NB4 (cell line): ENCODE data around the gene RAB6A.

ENCODE experiments used
- MAX ChIP-seq: IDR thresholded peaks from 2 replicates; pipeline ENCODE4 v1.6.1; 2011; ENCODE audit warnings: low read depth, low read length
- MYC ChIP-seq: IDR thresholded peaks from 2 replicates; pipeline ENCODE4 v1.6.1; 2011; ENCODE audit warnings: low read depth, low read length
- POLR2A ChIP-seq: IDR thresholded peaks from 2 replicates; pipeline ENCODE4 v1.6.1; 2011; ENCODE audit warnings: mild to moderate bottlenecking; ENCODE audit not compliant: insufficient read length; ENCODE audit errors: extremely low read depth
- TF ChIP-seq, protein P1 (sequence below): IDR thresholded peaks from one replicate; pipeline ENCODE4 v1.5.1; 2012; ENCODE audit warnings: low read depth, low read length

GRCh38 chr11:73693899-73694525, 66.9 kb downstream of the RAB6A start:
- TF ChIP-seq, protein P1, sequence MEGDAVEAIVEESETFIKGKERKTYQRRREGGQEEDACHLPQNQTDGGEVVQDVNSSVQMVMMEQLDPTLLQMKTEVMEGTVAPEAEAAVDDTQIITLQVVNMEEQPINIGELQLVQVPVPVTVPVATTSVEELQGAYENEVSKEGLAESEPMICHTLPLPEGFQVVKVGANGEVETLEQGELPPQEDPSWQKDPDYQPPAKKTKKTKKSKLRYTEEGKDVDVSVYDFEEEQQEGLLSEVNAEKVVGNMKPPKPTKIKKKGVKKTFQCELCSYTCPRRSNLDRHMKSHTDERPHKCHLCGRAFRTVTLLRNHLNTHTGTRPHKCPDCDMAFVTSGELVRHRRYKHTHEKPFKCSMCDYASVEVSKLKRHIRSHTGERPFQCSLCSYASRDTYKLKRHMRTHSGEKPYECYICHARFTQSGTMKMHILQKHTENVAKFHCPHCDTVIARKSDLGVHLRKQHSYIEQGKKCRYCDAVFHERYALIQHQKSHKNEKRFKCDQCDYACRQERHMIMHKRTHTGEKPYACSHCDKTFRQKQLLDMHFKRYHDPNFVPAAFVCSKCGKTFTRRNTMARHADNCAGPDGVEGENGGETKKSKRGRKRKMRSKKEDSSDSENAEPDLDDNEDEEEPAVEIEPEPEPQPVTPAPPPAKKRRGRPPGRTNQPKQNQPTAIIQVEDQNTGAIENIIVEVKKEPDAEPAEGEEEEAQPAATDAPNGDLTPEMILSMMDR: no peak
- TF ChIP-seq POLR2A (no peak), MAX (no peak), MYC (no peak)
